Sigmoid colon (tissue), 4 donors: ENCODE measurements around the gene METAP1.
"Not testable (repeated sequence)": the region's sequence is repeated elsewhere in the genome, so short reads cannot be mapped to it uniquely, and the experiment has no call there.

Source experiments
- EP300 ChIP-seq, 4 donors: sonication (generic); formaldehyde crosslinking; IDR thresholded peaks; one replicate each; pipeline ENCODE4 v1.6.1; 2017; ENCODE audit warnings: antibody characterized with exemption in 4 of 4
- TF ChIP-seq, protein P1 (sequence below), 4 experiments: fragments of 450-650 bp in 3 of 4; fragments of 200-600 bp in 1 of 4; IDR thresholded peaks; one replicate each; pipeline ENCODE4 v1.5.1; 2016 to 2019; ENCODE audit warnings: antibody characterized with exemption in 4 of 4, mild to moderate bottlenecking in 3 of 4, moderate library complexity in 2 of 4

DNA sequence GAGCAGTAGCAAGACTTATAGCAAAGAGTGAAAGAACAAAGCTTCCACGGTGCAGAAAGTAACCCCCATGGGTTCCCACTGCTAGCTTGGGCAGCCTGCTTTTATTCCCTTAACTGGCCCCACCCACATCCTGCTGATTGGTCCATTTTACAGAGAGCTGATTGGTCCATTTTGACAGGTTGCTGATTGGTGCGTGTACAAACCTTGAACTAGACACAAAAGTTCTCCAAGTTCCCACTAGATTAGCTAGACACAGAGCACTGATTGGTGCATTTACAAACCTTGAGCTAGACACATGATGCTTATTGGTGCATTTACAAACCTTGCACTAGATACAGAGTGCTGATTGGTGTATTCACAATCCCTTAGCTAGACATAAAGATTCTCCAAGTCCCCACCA lies 2.7 kb upstream of the METAP1 start:
- TF ChIP-seq EP300 (IDR thresholded peaks at IDR 0.05) = not testable (repeated sequence)
- TF ChIP-seq, protein P1, sequence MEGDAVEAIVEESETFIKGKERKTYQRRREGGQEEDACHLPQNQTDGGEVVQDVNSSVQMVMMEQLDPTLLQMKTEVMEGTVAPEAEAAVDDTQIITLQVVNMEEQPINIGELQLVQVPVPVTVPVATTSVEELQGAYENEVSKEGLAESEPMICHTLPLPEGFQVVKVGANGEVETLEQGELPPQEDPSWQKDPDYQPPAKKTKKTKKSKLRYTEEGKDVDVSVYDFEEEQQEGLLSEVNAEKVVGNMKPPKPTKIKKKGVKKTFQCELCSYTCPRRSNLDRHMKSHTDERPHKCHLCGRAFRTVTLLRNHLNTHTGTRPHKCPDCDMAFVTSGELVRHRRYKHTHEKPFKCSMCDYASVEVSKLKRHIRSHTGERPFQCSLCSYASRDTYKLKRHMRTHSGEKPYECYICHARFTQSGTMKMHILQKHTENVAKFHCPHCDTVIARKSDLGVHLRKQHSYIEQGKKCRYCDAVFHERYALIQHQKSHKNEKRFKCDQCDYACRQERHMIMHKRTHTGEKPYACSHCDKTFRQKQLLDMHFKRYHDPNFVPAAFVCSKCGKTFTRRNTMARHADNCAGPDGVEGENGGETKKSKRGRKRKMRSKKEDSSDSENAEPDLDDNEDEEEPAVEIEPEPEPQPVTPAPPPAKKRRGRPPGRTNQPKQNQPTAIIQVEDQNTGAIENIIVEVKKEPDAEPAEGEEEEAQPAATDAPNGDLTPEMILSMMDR (IDR thresholded peaks at IDR 0.05) = not testable (repeated sequence)
